SK-N-SH (cell line): Measurements from ENCODE around the gene PRKCB. TPM values are rescaled to one million over a fixed set of nuclear protein-coding genes. Genes with fewer than 3 reads are reported as not detected.

Experiments used
- CTCF ChIA-PET: fragments of 300-600, 350-600 bp; formaldehyde crosslinking; extraction: SDS; loops from one replicate; lab custom pipeline; 2021; lab: Yijun Ruan, JAX
- POLR2A ChIA-PET: fragments of 350-600 bp; sonication (Branson Sonifier 250); formaldehyde crosslinking; extraction: SDS; loops from one replicate; lab custom pipeline; 2020; ENCODE audit warnings: antibody characterized with exemption, inconsistent platforms; lab: Yijun Ruan, JAX
- DNase-seq: peaks from one replicate; pipeline ENCODE4 v3.0.0; 2012
- H2AFZ ChIP-seq: fragments of 200-600 bp; sonication (generic); 2 replicates; pipeline ENCODE4 v1.8.1; 2016; ENCODE audit warnings: antibody characterized with exemption, mild to moderate bottlenecking, low read depth
- H3F3A ChIP-seq: fragments of 200-600 bp; sonication (generic); replicated peaks from 2 replicates; pipeline ENCODE3; 2016; ENCODE audit warnings: antibody characterized with exemption, mild to moderate bottlenecking; ENCODE audit not compliant: insufficient read depth
- H3K27ac ChIP-seq, 2 experiments: fragments of 200-500 bp in 1 of 2; fragments of 200-600 bp in 1 of 2; sonication (Bioruptor generic) in 1 of 2; sonication (generic), shearing (Covaris generic) in 1 of 2; 2 replicates each; pipeline versions ENCODE4 v1.5.1 to v1.6.1; 2014 to 2016; ENCODE audit warnings: low read depth in 2 of 2, inconsistent platforms in 1 of 2, low read length in 1 of 2, mild to moderate bottlenecking in 1 of 2, mixed read lengths in 1 of 2
- H3K27me3 ChIP-seq: fragments of 200-600 bp; sonication (generic), shearing (Covaris generic); 2 replicates; pipeline ENCODE4 v1.6.1; 2016; ENCODE audit warnings: mixed run types; ENCODE audit not compliant: insufficient read depth
- H3K36me3 ChIP-seq, 2 experiments: fragments of 200-500 bp in 1 of 2; fragments of 200-600 bp in 1 of 2; sonication (Bioruptor generic) in 1 of 2; sonication (generic) in 1 of 2; replicated peaks in 1 of 2; 2 replicates each; pipeline versions ENCODE3 to v1.5.1; 2014 to 2016; ENCODE audit warnings: low read length in 1 of 2, mild to moderate bottlenecking in 1 of 2; ENCODE audit not compliant: insufficient read depth in 2 of 2, control insufficient read depth in 1 of 2
- H3K4me1 ChIP-seq, 2 experiments: fragments of 200-500 bp in 1 of 2; fragments of 200-600 bp in 1 of 2; sonication (Bioruptor generic) in 1 of 2; sonication (generic), shearing (Covaris generic) in 1 of 2; 2 replicates each; pipeline versions ENCODE4 v1.5.1 to v1.6.1; 2014 to 2016; ENCODE audit warnings: low read depth in 1 of 2, low read length in 1 of 2, mixed run types in 1 of 2; ENCODE audit not compliant: insufficient read depth in 2 of 2, control insufficient read depth in 1 of 2
- H3K4me2 ChIP-seq: fragments of 200-600 bp; sonication (generic), shearing (Covaris generic); 2 replicates; pipeline ENCODE4 v1.6.1; 2017; ENCODE audit warnings: mixed run types
- H3K4me3 ChIP-seq, 2 experiments: fragments of 200-500 bp in 1 of 2; fragments of 200-600 bp in 1 of 2; sonication (Bioruptor generic) in 1 of 2; sonication (generic), shearing (Covaris generic) in 1 of 2; 2 replicates each; pipeline versions ENCODE4 v1.5.1 to v1.8.1; 2014 to 2016; ENCODE audit warnings: low read depth in 2 of 2, inconsistent platforms in 1 of 2, low read length in 1 of 2, mild to moderate bottlenecking in 1 of 2, mixed read lengths in 1 of 2, moderate library complexity in 1 of 2
- H3K79me2 ChIP-seq: fragments of 200-600 bp; sonication (generic); 2 replicates; pipeline ENCODE4 v1.8.1; 2017; ENCODE audit warnings: mild to moderate bottlenecking; ENCODE audit not compliant: insufficient read depth
- H3K9ac ChIP-seq: fragments of 200-600 bp; sonication (generic); 2 replicates; pipeline ENCODE4 v1.6.1; 2017; ENCODE audit warnings: mixed run types
- H3K9me2 ChIP-seq: fragments of 200-600 bp; sonication (generic); 2 replicates; pipeline ENCODE4 v1.6.1; 2017; ENCODE audit warnings: mixed run types
- H3K9me3 ChIP-seq: fragments of 200-600 bp; sonication (generic); 2 replicates; pipeline ENCODE4 v1.6.1; 2017; ENCODE audit warnings: mixed run types, mild to moderate bottlenecking, moderate library complexity
- H4K20me1 ChIP-seq: fragments of 200-600 bp; sonication (generic); 2 replicates; pipeline ENCODE4 v1.6.1; 2017; ENCODE audit warnings: mild to moderate bottlenecking, mixed run types; ENCODE audit not compliant: insufficient read depth
- FOSL2 ChIP-seq: IDR thresholded peaks from 2 replicates; pipeline ENCODE4 v1.4.0; 2012; ENCODE audit warnings: low read depth, mild to moderate bottlenecking, moderate library complexity, borderline replicate concordance
- FOXJ3 ChIP-seq: sonication (generic); formaldehyde crosslinking; IDR thresholded peaks from 2 replicates; pipeline ENCODE4 v1.5.1; 2020; ENCODE audit warnings: mild to moderate bottlenecking, missing genetic modification reagents
- JUND ChIP-seq: IDR thresholded peaks from 2 replicates; pipeline ENCODE4 v1.4.0; 2012
- MEF2A ChIP-seq: IDR thresholded peaks from 2 replicates; pipeline ENCODE4 v1.4.0; 2012; ENCODE audit warnings: low read depth, borderline replicate concordance
- MXI1 ChIP-seq: IDR thresholded peaks from 2 replicates; pipeline ENCODE4 v1.6.1; 2012; ENCODE audit warnings: mild to moderate bottlenecking, low read depth, low read length, improper control_type of control experiment
- NFIC ChIP-seq: IDR thresholded peaks from 2 replicates; pipeline ENCODE4 v1.4.0; 2012; ENCODE audit warnings: borderline replicate concordance
- RAD21 ChIP-seq: IDR thresholded peaks from 2 replicates; pipeline ENCODE4 v1.6.1; 2012; ENCODE audit warnings: mild to moderate bottlenecking, low read length
- RCOR1 ChIP-seq: fragments of 150-350 bp; IDR thresholded peaks from 2 replicates; pipeline ENCODE4 v1.6.1; 2017; ENCODE audit warnings: antibody characterized with exemption, low read length
- SIN3A ChIP-seq: IDR thresholded peaks from 2 replicates; pipeline ENCODE4 v1.6.1; 2012; ENCODE audit warnings: low read depth, mild to moderate bottlenecking, low read length, moderate library complexity, borderline replicate concordance
- SMC3 ChIP-seq: IDR thresholded peaks from 2 replicates; pipeline ENCODE4 v1.6.1; 2012; ENCODE audit warnings: low read depth, low read length, improper control_type of control experiment
- TCF12 ChIP-seq: IDR thresholded peaks from 2 replicates; pipeline ENCODE4 v1.4.0; 2012
- YY1 ChIP-seq: IDR thresholded peaks from 2 replicates; pipeline ENCODE4 v1.4.0; 2012; ENCODE audit warnings: low read depth, mild to moderate bottlenecking
- WGBS: methylation state at CpG from one replicate; pipeline ENCODE4 v1.1.6; 2017; ENCODE audit warnings: low lambda C conversion rate; 5-methylcytosine and 5-hydroxymethylcytosine counted together
- polyA plus RNA-seq, 3 experiments: library from polyadenylated mRNA; depleted of rRNA; stranded (reverse); fragments of >200 nt; gene quantifications; 2 replicates each; pipeline ENCODE4 v1.2.3, GENCODE V29; 2012
- TF ChIP-seq, protein P1 (sequence below): IDR thresholded peaks from 2 replicates; pipeline ENCODE4 v1.4.0; 2012; ENCODE audit warnings: low read depth, borderline replicate concordance
- TF ChIP-seq, protein P2 (sequence below): IDR thresholded peaks from 2 replicates; pipeline ENCODE4 v1.6.1; 2012; ENCODE audit warnings: mild to moderate bottlenecking, low read depth, low read length, moderate library complexity
- TF ChIP-seq, protein P3 (sequence below): fragments of 150-350 bp; IDR thresholded peaks from 2 replicates; pipeline ENCODE4 v1.6.1; 2017; ENCODE audit warnings: antibody characterized with exemption, low read length, low read depth, borderline replicate concordance
- TF ChIP-seq, protein P4 (sequence below): IDR thresholded peaks from 2 replicates; pipeline ENCODE4; 2012

PRKCB gene
- polyA plus RNA-seq, 1 of the 3 experiments (the other 2 are of a cell fraction), result 0.12 TPM

DNA sequence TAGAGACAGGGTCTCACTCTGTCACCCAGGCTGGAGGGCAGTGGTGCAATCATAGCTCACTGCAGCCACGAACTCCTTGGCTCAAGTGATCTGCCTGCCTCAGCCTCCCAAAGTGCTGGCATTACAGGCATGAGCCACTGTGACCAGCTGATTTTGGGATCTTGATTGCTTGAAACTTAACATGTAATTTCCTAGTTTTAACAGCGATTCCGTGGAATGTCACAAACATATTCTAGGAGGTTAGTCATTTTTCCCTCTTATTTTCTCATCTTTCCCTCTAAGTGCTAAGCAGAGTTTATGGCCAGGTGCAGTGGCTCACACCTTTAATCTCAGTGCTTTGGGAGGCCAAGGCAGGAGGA lies 297.0 kb downstream of the PRKCB start:
- Histone ChIP-seq H3K36me3 (no peaks in the 10 kb centered on the region), H3K4me1 (no peaks in the 10 kb centered on the region), H3K4me2 (no peak overlapping the region), H3K27me3 (no peaks in the 10 kb centered on the region), H3K27ac (no peak overlapping the region), H3F3A (no peaks in the 10 kb centered on the region), H3K9me2 (no peaks in the 10 kb centered on the region), H4K20me1 (no peaks in the 10 kb centered on the region), H3K79me2 (no peaks in the 10 kb centered on the region), H2AFZ (no peak overlapping the region), H3K9ac (no peak overlapping the region), H3K9me3 (no peaks in the 10 kb centered on the region), H3K4me3 (no peak overlapping the region)
- POLR2A ChIA-PET, result no interaction called here
- 21% methylated on average over 3 of the region's 3 CpGs for WGBS
- CTCF ChIA-PET, result no interaction called here
- DNase-seq, result no peak
- TF ChIP-seq, protein P1, sequence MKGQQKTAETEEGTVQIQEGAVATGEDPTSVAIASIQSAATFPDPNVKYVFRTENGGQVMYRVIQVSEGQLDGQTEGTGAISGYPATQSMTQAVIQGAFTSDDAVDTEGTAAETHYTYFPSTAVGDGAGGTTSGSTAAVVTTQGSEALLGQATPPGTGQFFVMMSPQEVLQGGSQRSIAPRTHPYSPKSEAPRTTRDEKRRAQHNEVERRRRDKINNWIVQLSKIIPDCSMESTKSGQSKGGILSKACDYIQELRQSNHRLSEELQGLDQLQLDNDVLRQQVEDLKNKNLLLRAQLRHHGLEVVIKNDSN, result no peak
- TF ChIP-seq FOXJ3 (CRISPR knock-in tag), result no peak
- no peak for TF ChIP-seq RCOR1
- TF ChIP-seq, protein P2, sequence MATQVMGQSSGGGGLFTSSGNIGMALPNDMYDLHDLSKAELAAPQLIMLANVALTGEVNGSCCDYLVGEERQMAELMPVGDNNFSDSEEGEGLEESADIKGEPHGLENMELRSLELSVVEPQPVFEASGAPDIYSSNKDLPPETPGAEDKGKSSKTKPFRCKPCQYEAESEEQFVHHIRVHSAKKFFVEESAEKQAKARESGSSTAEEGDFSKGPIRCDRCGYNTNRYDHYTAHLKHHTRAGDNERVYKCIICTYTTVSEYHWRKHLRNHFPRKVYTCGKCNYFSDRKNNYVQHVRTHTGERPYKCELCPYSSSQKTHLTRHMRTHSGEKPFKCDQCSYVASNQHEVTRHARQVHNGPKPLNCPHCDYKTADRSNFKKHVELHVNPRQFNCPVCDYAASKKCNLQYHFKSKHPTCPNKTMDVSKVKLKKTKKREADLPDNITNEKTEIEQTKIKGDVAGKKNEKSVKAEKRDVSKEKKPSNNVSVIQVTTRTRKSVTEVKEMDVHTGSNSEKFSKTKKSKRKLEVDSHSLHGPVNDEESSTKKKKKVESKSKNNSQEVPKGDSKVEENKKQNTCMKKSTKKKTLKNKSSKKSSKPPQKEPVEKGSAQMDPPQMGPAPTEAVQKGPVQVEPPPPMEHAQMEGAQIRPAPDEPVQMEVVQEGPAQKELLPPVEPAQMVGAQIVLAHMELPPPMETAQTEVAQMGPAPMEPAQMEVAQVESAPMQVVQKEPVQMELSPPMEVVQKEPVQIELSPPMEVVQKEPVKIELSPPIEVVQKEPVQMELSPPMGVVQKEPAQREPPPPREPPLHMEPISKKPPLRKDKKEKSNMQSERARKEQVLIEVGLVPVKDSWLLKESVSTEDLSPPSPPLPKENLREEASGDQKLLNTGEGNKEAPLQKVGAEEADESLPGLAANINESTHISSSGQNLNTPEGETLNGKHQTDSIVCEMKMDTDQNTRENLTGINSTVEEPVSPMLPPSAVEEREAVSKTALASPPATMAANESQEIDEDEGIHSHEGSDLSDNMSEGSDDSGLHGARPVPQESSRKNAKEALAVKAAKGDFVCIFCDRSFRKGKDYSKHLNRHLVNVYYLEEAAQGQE, result no peak
- no peak for TF ChIP-seq RAD21
- TF ChIP-seq MXI1, result no peak
- TF ChIP-seq SMC3, result no peak
- no peak for TF ChIP-seq NFIC
- no peak for TF ChIP-seq YY1
- TF ChIP-seq, protein P3, sequence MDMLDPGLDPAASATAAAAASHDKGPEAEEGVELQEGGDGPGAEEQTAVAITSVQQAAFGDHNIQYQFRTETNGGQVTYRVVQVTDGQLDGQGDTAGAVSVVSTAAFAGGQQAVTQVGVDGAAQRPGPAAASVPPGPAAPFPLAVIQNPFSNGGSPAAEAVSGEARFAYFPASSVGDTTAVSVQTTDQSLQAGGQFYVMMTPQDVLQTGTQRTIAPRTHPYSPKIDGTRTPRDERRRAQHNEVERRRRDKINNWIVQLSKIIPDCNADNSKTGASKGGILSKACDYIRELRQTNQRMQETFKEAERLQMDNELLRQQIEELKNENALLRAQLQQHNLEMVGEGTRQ, result no peak

DNA sequence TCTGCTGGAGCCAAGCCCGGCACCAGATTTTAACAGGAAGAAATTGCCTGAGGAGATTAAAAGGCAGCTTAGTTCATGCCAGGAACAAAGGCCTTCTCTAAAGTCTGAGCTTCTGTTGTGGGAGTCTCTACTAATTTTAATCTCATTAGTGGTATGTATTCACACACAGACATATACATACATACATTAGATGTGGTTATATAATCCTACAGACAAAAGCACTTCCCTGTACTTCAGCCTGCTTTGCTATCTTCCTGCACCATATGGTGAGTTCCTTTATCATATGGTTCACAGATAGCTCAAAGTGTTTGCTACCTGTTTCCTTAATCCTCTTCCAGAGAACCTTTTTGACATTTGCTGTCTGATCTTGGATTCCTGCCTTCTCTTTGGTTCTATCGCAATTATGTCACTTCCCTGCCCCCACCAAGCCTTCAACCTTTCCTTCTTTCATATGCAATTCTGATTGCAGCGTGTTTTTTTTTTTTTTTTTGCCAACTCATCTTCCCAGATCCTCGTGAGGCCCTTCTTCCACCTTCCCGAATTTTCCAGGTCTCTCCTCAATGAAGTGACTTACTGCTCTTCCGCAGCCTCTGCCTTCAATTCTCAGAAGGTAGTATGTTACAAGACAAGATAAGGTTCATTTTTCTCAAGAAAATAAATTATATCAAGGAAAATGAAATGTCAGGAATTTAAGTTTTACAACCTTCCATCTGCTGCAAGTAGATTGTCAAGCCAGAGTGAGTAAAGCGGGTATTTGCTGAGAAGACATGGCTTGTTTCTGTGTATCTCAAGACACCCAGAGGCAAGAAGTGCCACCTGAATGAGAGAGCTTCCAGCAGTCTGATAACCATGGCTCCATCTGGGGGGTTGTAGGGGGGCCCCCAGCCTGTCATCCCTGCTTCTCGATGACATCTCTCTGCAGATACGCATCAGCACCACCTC lies 300.1 kb downstream of the PRKCB start:
- no peak overlapping the region for H3K9ac ChIP-seq
- H3K9me3 ChIP-seq, result no peaks in the 10 kb centered on the region
- H3K4me2 ChIP-seq, result no peak overlapping the region
- no peaks in the 10 kb centered on the region for H3K79me2 ChIP-seq
- ChIA-PET CTCF (no interaction called here), POLR2A (interaction anchor here (0.7 kb wide), 1 partner anchor 11 kb away, joined by 3 read pairs; no protein-coding TSS in a partner anchor)
- no peak for DNase-seq
- no peak overlapping the region for H3K4me3 ChIP-seq
- no peaks in the 10 kb centered on the region for H4K20me1 ChIP-seq
- H3K27ac ChIP-seq, result no peak overlapping the region
- no peaks in the 10 kb centered on the region for H3K27me3 ChIP-seq
- H3F3A ChIP-seq, result no peaks in the 10 kb centered on the region
- H3K36me3 ChIP-seq, result no peaks in the 10 kb centered on the region
- H3K9me2 ChIP-seq, result no peaks in the 10 kb centered on the region
- no peaks in the 10 kb centered on the region for H3K4me1 ChIP-seq
- no peak overlapping the region for H2AFZ ChIP-seq
- WGBS, result 44% methylated on average over 9 of the region's 9 CpGs
- TF ChIP-seq TCF12 (no peak), MEF2A (no peak), NFIC (no peak), MXI1 (no peak), JUND (no peak), RAD21 (no peak), SIN3A (no peak), FOSL2 (no peak)
- TF ChIP-seq, protein P4, sequence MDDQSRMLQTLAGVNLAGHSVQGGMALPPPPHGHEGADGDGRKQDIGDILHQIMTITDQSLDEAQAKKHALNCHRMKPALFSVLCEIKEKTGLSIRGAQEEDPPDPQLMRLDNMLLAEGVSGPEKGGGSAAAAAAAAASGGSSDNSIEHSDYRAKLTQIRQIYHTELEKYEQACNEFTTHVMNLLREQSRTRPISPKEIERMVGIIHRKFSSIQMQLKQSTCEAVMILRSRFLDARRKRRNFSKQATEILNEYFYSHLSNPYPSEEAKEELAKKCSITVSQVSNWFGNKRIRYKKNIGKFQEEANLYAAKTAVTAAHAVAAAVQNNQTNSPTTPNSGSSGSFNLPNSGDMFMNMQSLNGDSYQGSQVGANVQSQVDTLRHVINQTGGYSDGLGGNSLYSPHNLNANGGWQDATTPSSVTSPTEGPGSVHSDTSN, result no peak
- TF ChIP-seq, protein P2, result no peak
